ENCODE data around the gene MELTF. TPM values are rescaled to one million over a fixed set of nuclear protein-coding genes. Genes with fewer than 3 reads are reported as not detected.

The MELTF gene
- total RNA-seq, result 4.5 and 7.3 TPM in 2 replicates

DNA sequence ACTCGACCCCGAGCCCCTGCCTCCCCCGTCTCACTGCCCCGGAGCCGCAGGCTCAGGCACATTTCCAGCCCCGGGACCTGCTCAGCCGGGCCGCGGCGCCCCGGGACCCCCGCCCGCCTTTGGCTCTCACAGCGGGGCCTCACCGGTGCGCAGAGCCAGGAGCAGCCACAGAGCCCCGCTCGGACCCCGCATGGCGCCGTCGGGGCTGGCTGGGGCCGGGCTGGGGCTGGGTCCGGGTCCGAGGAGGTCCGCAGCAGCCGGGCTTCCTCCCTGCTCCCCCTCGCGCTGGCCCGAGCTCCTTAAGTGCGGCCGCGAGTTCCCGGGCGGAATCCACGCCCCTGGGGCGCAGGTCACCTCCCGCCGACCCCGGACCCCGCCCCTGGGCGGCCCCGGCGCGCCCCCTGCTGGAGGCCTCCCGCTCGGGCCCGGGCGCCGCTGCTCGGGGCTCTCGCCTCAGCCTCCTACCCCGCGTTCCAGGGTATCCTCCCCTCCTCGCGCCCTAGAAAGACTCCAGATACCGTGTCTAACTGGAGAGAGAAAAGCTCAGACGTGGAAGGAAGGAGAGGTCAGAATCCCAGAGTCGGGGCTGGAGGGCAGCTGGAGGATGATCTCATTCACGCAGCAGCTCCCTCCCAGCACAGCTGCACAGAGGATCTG is at the start of gene MELTF:
Gene MELTF (minus strand): TSS at position 307 of the 657 bp plus-strand sequence. CDS start 115 bp downstream, at position 192.

DNA sequence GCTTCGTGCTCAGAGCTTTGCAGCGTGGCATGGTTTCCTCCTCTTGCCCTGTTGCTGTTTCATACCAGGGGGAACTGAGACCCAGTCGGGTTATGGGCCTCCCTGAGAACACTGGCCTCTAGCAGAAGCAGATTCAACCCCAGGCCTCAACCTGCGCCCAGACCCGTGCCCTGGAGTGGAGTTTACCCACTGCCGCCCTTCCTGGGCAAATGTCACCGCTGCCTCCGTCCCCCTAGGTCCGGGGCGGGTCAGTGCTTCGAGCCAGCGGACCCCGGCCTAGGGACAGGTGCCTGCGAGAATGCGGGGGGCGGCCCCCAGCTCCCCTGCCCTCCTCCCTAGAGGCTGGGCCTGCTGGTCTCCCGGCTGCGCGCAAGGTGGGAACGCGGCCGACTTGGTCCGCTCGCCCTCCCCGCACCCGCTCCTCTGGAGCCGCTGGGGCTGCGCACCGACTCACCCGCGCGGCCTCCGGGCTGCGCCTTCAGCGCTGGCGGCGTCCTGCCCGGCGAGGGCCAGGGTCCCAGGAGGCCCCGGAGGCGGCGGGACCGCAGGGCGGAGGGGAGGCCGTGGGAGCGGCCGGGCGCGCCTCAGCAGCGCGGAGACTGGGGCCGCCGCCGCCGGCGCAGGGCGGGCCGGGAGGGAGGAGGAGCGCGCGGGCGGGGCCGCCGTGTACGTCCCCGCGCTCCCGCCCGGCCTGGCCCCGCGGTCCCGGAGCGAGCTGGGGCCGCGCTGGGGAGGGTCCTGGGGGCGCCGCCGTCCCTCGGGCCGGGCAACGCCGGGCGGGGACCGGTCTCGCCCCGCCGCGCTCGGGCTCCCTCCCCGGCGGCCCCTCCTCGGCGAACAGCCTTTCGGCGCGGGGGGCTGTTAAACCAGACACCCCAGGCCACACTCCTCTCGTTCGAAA is 61.1 kb downstream of the MELTF start, which contains the start of gene PIGZ:
Gene PIGZ (minus strand): TSS at position 601 of the 901 bp plus-strand sequence. CDS start 16,802 bp downstream, outside the sequence.

Other genes with a start within 250 kb of the MELTF start
- gene SENP5, start 161.9 kb downstream of the MELTF start, total RNA-seq, result 27.6 and 40.5 TPM in 2 replicates
- 43.7 and 48.5 TPM in 2 replicates for gene NCBP2, start 87.3 kb downstream of the MELTF start, total RNA-seq
- gene PIGZ, start 61.0 kb downstream of the MELTF start, total RNA-seq, result 1.8 and 3.3 TPM in 2 replicates